ENCODE results near the gene DNAJC4.

DNA sequence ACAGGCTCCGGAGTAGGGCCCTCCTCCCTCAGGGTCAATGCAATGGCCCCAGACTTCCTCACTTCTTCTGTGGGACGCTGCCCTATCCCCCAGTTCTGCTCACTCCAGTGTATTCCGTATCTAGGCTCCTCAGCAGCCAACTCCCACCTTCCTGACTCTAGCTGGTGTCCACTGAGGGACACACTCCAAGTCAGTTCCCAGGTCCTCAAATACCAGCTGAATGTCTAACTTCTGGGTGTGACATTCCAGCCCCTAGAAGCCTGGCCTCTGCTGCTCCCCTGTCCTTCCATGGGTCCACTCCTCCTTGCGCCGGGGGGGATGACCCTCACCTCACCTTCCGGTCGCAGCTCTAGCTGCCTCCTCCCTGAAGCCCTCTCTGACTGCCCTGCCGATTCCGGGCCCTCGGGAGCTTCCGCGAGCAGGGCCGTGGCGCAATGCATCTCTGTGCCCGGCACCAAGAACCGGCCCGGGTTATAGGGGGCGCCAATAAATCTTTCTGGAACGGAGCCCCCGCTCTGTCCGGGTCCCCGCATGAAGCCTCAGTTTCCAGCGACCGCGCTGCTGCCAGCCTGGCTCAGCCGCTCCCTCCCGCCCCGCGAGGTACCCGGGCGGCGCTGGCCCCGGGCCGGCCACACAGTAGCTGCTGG, 38.7 kb downstream of the DNAJC4 start:
- TF ChIP-seq POLR2AphosphoS5 (IDR thresholded peaks at IDR 0.05; ENCODE audit: low read depth, low read length) (peak; percentile 34; the same call in 1 of the 2 replicates), POLR2A (IDR thresholded peaks at IDR 0.05; ENCODE audit: low read depth, low read length) (no peak; the same call in 1 of the 2 replicates)
